ENCODE measurements around the gene SLC6A4.

SLC6A4 gene

GRCh38 chr17:30235386-30236296 is at the start of gene SLC6A4:
Gene SLC6A4 (minus strand): TSS chr17:30235697. CDS start chr17:30221958, 13,739 bp downstream.
- DNase-seq, result no peak

- DNase-seq, result no peak
Observed at GRCh38 chr17:30279156-30279555, 43.7 kb upstream of the SLC6A4 start.

DNA sequence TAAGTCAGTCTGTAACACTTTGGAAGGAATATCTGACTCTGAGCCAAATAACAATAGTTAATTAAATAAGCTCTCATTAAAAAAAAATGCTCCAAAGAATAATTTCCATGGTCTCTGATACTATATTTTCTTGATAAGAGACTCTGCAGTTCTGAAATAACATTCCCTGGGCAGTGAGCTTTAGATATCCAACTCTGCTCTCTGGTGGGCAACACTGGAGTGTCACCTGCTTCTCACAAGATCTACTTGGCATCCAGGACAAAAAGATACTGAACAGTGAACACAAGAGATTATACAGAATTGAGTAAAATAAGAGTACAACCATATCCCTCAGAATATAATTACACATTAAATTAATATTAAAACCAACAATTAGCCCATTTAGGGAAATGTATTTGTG is 42.5 kb upstream of the SLC6A4 start:
- DNase-seq, result peak; percentile 17

DNA sequence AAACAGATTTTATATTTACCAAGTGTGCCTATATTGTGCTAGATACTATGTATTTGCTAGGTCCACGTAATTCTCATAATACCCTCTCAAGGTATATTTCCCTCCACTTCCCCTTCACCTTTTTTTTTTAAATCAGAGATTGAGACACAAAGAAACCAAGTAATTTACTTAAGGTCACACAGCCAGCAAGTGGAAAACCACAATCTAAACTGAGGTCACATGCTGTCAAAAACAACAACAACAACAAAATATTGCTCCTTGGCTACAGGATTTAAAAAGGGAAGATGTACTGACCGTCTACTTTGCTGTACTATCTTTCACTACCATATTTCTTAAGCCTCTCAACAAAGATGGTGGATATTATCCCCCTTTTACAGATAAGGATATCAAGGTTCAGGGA is 40.4 kb upstream of the SLC6A4 start:
- no peak for DNase-seq

GRCh38 chr17:30274887-30275286 is 39.4 kb upstream of the SLC6A4 start:
- no peak for DNase-seq

- no peak for DNase-seq
Observed at GRCh38 chr17:30273373-30273772, 37.9 kb upstream of the SLC6A4 start.

- no peak for DNase-seq
Observed at GRCh38 chr17:30271102-30271501, 35.6 kb upstream of the SLC6A4 start.

DNA sequence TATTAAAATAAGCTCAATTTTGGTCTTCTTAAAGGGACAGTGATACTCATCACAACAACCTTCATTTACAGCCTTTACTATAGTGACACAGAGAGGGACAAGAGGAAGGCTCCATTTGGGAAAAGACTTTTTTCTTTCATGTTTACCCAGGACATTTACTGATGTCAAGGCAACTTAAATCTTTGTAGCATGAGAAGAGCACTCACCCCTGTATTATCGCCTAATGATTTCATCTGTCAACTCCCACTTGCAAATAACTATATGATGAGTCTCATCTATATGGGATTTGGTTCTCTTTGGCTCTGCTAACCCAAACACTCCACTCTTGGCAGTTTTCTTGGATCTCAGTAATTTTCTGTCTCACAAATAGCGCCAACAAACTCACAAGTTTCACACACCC is 32.1 kb upstream of the SLC6A4 start:
- no peak for DNase-seq

GRCh38 chr17:30263552-30264333 is 28.2 kb upstream of the SLC6A4 start:
- peak; percentile 84 for DNase-seq

DNA sequence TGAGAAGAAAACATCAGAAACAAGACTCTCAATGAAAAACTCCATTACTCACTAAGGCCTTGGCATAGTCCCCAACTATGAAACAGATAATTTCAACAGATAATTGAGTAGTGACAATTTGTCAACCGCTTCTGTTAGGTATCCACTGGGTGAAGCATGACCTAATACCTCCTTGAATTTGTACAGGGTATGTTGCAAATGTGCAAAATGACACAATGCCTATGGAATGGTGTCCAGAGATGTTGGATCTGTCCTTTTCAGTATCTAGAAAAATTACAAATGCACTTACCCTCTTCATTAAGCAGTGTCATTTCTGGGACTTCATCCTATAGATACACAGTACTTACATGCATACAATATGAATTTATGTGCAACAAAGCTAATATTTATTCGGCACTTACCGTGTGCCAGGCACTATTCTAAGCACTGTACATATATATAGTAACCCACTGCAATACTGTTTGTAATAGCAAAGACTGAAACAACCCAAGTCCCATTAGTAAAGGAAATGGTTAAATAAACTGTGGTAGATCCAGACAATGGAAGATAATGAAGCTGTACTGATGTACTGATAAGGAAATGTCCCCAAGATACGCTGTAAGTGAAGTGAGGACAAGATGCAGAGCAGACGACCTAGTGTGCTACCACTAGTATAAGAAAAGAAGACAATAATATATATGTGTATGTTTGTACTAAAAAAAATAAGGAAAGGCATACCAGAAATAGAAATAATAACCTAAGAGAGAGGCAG is 21.4 kb upstream of the SLC6A4 start:
- DNase-seq, result no peak

- DNase-seq, result no peak
Observed at GRCh38 chr17:30254150-30254549, 18.7 kb upstream of the SLC6A4 start.

DNA sequence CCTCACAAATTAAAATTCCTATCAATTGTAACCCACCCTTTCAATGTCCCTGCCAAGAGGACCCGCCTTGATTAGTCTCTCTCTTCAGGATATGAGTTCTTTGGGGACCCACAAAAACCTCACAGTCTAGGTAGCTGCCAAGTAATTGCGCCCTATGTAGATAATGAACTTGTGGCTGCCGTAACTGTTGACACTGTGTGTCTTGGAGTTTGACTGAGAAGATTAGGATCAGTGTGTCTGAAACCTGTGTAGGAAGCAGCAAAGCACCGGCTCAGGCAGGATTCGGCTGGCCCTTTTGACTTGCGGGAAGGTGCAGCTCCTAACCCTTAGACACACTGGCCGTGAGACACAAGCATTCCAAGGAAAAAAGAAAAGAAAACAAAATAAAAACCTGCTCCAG is 17.8 kb upstream of the SLC6A4 start:
- no peak for DNase-seq

DNA sequence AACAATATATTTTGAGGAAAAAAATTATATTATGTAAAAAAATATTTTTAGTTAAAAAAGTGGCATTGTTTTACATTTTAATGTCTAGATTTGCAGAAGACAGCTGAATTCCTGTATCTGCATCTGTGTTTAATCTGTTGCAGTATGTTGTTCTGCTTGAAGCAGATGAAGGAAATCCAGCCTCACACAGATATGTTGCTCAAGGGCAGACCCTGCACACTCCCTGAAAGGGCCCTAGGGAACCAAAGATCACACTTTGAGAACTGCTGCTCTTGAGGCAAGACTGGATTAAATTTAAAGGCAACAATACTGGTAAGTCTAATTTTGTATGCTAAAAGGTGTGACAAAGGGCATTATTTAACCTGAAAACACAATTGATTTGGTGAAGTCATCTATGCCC is 16.4 kb upstream of the SLC6A4 start:
- DNase-seq, result no peak

GRCh38 chr17:30249460-30249859 is 14.0 kb upstream of the SLC6A4 start:
- no peak for DNase-seq

- no peak for DNase-seq
Observed at GRCh38 chr17:30248786-30249185, 13.3 kb upstream of the SLC6A4 start.

DNA sequence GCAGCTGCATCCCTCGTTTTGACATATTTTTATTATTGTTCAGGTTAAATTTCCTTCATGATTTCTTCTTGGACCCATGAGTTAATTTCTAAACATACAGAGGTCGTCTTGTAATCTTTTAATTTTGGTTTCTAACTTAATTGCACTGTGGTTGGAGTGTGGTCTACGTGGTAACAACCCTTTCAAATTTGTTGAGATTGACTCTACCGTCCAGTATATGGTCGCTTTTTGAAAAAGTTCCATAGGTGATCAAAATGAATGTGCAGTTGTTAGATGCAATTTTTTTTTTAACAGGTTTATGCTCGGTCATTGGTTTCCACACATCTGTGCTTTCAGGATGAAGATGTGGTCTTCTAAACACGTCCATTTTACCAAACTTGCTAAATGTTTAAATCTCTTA is 11.0 kb upstream of the SLC6A4 start:
- DNase-seq, result no peak

- no peak for DNase-seq
Observed at GRCh38 chr17:30244853-30245385, 9.4 kb upstream of the SLC6A4 start.

DNA sequence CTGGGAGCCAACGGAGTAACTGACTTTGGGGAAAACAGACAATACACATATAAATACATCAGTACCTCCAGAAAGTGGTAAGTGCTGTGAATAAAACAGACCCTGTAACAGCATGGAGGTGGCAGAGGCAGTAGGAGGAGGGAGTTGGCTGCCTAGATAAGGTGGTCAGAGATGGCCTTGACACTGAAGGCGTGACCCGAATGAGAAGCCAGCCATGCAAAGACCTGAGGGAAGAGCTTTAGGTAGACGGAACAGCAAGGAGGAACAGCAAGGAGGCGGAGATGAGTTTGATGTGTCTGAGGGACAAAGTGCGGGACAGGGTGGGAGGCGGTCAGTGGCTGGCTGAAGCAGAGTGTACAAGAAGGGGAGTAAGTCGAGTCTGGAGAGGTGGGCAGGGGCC is 8.1 kb upstream of the SLC6A4 start:
- no peak for DNase-seq

DNA sequence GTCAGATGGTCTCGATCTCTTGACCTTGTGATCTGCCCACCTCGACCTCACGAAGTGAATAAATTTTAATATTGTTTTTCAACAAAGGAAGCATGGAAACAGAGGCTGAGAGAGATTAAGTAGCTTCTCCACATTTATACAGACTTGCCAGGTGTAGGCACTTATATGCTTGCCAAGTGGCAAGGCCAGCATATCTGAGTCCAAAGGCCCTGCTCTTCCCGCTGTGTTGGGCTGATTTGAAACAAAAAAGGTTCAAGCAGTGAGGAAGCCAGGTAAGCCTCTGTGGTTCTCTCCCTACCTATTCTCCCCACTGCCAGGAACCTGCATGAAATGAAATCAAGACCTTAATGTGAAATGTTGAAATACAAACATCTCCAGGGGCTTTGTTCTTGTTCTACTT is 7.5 kb upstream of the SLC6A4 start:
- no peak for DNase-seq

DNA sequence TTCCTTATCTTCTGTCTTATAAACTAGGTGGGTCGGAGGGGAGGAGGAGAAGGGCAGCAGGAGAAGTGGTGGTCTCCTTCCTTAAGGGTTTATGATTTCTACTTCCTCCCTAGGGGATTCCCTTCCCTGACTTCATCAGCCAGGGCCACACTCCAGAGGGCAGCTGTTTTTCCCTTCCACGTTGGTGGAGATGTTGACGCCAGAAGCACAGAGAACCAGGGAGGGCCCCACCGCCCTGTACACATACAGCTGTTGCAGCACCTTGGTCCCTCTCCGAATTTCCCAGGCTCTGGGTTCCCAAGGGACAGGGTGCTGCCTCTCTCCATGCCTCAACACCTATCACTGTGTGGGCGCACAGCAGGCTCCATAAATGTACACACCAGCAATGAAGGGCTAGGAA is 5.6 kb upstream of the SLC6A4 start:
- DNase-seq, result no peak

GRCh38 chr17:30240177-30240576 is 4.7 kb upstream of the SLC6A4 start:
- no peak for DNase-seq

- no peak for DNase-seq
Observed at GRCh38 chr17:30239089-30239462, 3.6 kb upstream of the SLC6A4 start.
